ENCODE measurements around the gene TRHDE.

GRCh38 chr12:72272731-72273498 is 745 bp downstream of the TRHDE start:
- TF ChIP-seq EZH2 (IDR thresholded peaks at IDR 0.05; ENCODE audit: low read length) (peak; percentile 93), CTCF (optimal IDR thresholded peaks at IDR 0.05 in 1 of 3, IDR thresholded peaks at IDR 0.05 in 1 of 3, conservative IDR thresholded peaks at IDR 0.05 in 1 of 3; ENCODE audit: extremely low read depth in 1 of 3, insufficient read depth in 2 of 3, low read length in 3 of 3) (peak in 1 of 3 experiments; percentile 0)
